Mesodermal cell (in vitro differentiated cells): ENCODE results near the gene TMEM101.

Source experiments
- H3K27ac ChIP-seq: 2 replicates; pipeline ENCODE4 v1.7.0; 2013; ENCODE audit warnings: mild to moderate bottlenecking, low read depth, low read length, moderate library complexity; ENCODE audit not compliant: severe bottlenecking
- H3K36me3 ChIP-seq: 2 replicates; pipeline ENCODE4 v1.7.1; 2013; ENCODE audit warnings: mild to moderate bottlenecking, low read length, moderate library complexity; ENCODE audit not compliant: control insufficient read depth, insufficient read depth
- H3K4me1 ChIP-seq: one replicate; pipeline ENCODE4 v1.7.1; 2013; ENCODE audit warnings: mild to moderate bottlenecking, low read length; ENCODE audit not compliant: insufficient read depth, control insufficient read depth, poor library complexity, severe bottlenecking
- H3K4me3 ChIP-seq: 2 replicates; pipeline ENCODE4 v1.7.0; 2013; ENCODE audit warnings: low read length, control low read depth, mild to moderate bottlenecking; ENCODE audit not compliant: insufficient read depth, poor library complexity, severe bottlenecking; ENCODE audit errors: extremely low read depth
- H3K9me3 ChIP-seq: 2 replicates; pipeline ENCODE4 v1.7.1; 2013; ENCODE audit warnings: mild to moderate bottlenecking, low read length, moderate library complexity; ENCODE audit not compliant: control insufficient read depth
- WGBS, 2 experiments: methylation state at CpG; one replicate each; pipeline ENCODE4 v1.1.5; 2013; ENCODE audit warnings: missing lambda C conversion rate in 2 of 2; ENCODE audit not compliant: insufficient coverage in 2 of 2; 5-methylcytosine and 5-hydroxymethylcytosine counted together

TMEM101 gene

GRCh38 chr17:44006598-44007345, 8.0 kb downstream of the TMEM101 start:
- peaks cover 18% of the 10 kb centered on the region for H3K4me1 ChIP-seq
- 0% methylated on average over 14 to 31 of the region's 40 CpGs for WGBS, 2 experiments
- no peak overlapping the region for H3K27ac ChIP-seq
- no peaks in the 10 kb centered on the region for H3K9me3 ChIP-seq
- peaks cover 9% of the 10 kb centered on the region for H3K36me3 ChIP-seq
- H3K4me3 ChIP-seq: peak overlapping the region; percentile 60

GRCh38 chr17:44006272-44006597, 8.5 kb downstream of the TMEM101 start:
- peaks cover 6% of the 10 kb centered on the region for H3K36me3 ChIP-seq
- WGBS, 2 experiments: 3 to 6% methylated on average over 10 to 18 of the region's 21 CpGs

GRCh38 chr17:44005527-44006271, 9.1 kb downstream of the TMEM101 start:
- peaks cover 3% of the 10 kb centered on the region for H3K36me3 ChIP-seq
- no peaks in the 10 kb centered on the region for H3K9me3 ChIP-seq
- H3K4me3 ChIP-seq: peak overlapping the region; percentile 60
- 3 to 4% methylated on average over 49 to 53 of the region's 59 CpGs for WGBS, 2 experiments
- no peak overlapping the region for H3K27ac ChIP-seq
- peaks cover 18% of the 10 kb centered on the region for H3K4me1 ChIP-seq

More at GRCh38 chr17:44006272-44006597, 8.5 kb downstream of the TMEM101 start:
- Histone ChIP-seq H3K9me3 (no peaks in the 10 kb centered on the region), H3K27ac (no peak overlapping the region), H3K4me1 (peaks cover 18% of the 10 kb centered on the region), H3K4me3 (peak overlapping the region; percentile 60)

GRCh38 chr17:44004761-44005526, 9.8 kb downstream of the TMEM101 start:
- peak overlapping the region; percentile 28 for H3K4me3 ChIP-seq
- WGBS, 2 experiments: 2 to 3% methylated on average over 59 to 67 of the region's 71 CpGs

GRCh38 chr17:44004077-44004760, 10.5 kb downstream of the TMEM101 start, which contains the start of gene NAGS:
NAGS (plus strand) TSS chr17:44004622; CDS start chr17:44004664, 42 bp downstream.
- H3K9me3 ChIP-seq: no peaks in the 10 kb centered on the region
- H3K36me3 ChIP-seq: no peaks in the 10 kb centered on the region
- H3K4me3 ChIP-seq: peak within 1 kb of the TSS; percentile 28
- H3K4me1 ChIP-seq: peaks cover 13% of the 10 kb centered on the region
- 2 to 6% methylated on average over 14 to 21 of the region's 25 CpGs for WGBS, 2 experiments
- no peak within 1 kb of the TSS for H3K27ac ChIP-seq

More at GRCh38 chr17:44004761-44005526, 9.8 kb downstream of the TMEM101 start:
- Histone ChIP-seq H3K27ac (no peak overlapping the region), H3K4me1 (peaks cover 18% of the 10 kb centered on the region), H3K36me3 (no peaks in the 10 kb centered on the region), H3K9me3 (no peaks in the 10 kb centered on the region)

- H3K27ac ChIP-seq: no peak overlapping the region
- 73 to 77% methylated on average over 3 to 6 of the region's 9 CpGs for WGBS, 2 experiments
- no peaks in the 10 kb centered on the region for H3K9me3 ChIP-seq
- peaks cover 13% of the 10 kb centered on the region for H3K4me1 ChIP-seq
- no peaks in the 10 kb centered on the region for H3K36me3 ChIP-seq
- H3K4me3 ChIP-seq: no peak overlapping the region
Measured at GRCh38 chr17:44002141-44002848, 12.5 kb downstream of the TMEM101 start.

- H3K4me3 ChIP-seq: no peak overlapping the region
- no peak overlapping the region for H3K27ac ChIP-seq
- no peaks in the 10 kb centered on the region for H3K9me3 ChIP-seq
- H3K4me1 ChIP-seq: peaks cover 13% of the 10 kb centered on the region
- H3K36me3 ChIP-seq: no peaks in the 10 kb centered on the region
- WGBS, 2 experiments: 94 to 100% methylated on average over 2 of the region's 2 CpGs
Measured at GRCh38 chr17:44001461-44001920, 13.3 kb downstream of the TMEM101 start.

- Histone ChIP-seq H3K27ac (no peak overlapping the region), H3K9me3 (no peaks in the 10 kb centered on the region), H3K36me3 (no peaks in the 10 kb centered on the region), H3K4me3 (no peak overlapping the region), H3K4me1 (peaks cover 13% of the 10 kb centered on the region)
- WGBS, 2 experiments: 74 to 87% methylated on average over 3 to 6 of the region's 6 CpGs
Measured at GRCh38 chr17:44000871-44001460, 13.8 kb downstream of the TMEM101 start.

GRCh38 chr17:44000141-44000860, 14.5 kb downstream of the TMEM101 start:
- H3K4me3 ChIP-seq: no peak overlapping the region
- H3K4me1 ChIP-seq: peaks cover 13% of the 10 kb centered on the region
- 85 to 96% methylated on average over 10 of the region's 12 CpGs for WGBS, 2 experiments
- H3K9me3 ChIP-seq: no peaks in the 10 kb centered on the region
- H3K27ac ChIP-seq: no peak overlapping the region
- H3K36me3 ChIP-seq: no peaks in the 10 kb centered on the region
